ENCODE data around the gene CERS2. TPM values are rescaled to one million over a fixed set of nuclear protein-coding genes. Genes with fewer than 3 reads are reported as not detected.
A peak's percentile ranks its signal among the peaks of the same experiment; 100 is the strongest.

The CERS2 gene
- total and polyA plus RNA-seq, 2 of the 8 experiments (the other 6 are each of a cell fraction or from before 2014, with no cell fraction given), result 216 to 237 TPM

DNA sequence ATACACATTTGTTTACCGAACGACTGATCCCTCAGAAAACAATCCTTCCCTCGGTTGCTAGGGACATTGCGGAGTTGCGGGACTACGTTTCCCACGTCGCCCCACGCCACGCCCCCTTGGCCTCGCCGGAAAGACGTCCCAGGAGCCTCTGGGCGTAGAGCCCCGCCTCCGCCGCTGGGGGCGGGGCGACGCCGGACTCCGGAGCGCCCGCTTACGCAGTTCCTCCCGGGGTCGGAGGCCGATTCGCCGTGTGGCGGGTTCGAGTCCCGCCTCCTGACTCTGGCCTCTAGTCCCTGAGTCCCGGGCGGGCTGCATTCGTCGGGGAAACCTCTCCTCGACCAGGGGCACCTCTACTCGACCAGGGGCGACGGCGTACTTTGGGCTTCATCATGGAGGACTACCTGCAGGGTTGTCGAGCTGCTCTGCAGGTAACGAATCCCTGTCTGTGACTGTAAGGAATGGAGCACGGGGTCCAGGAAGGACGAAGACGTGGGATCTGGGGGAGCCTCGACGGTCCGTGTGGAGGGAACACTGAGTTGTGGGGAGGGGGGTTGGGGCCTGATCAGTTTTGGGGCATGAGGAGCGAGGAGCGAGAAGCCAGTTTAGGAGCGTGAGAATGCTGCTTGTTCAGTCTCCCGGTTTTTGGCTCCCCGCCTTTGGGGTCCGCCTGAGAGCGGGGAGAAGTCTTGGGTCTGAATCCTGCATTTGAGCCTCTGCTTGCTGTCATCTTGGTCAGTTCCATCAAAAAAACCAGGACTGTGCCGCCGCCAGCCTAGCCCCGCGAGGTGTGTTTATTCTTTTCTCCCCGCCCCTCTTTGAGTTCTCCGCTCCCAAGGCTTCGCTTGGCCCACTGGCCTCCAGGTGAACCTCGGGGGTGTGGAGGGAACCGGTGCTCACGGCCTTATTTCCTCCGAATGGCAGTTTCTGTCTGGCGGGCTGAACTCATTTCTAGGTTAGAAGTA lies 33.9 kb upstream of the CERS2 start, which contains the start of gene PRUNE1 (continued):
- no peak for TF ChIP-seq SP2 (IDR thresholded peaks at IDR 0.05; ENCODE audit: low read length)
- TF ChIP-seq JUND (IDR thresholded peaks at IDR 0.05; ENCODE audit: low read length), result 0 out of 2 replicates have a peak, but pooled peaks have one; percentile 18
- TF ChIP-seq, protein P1, sequence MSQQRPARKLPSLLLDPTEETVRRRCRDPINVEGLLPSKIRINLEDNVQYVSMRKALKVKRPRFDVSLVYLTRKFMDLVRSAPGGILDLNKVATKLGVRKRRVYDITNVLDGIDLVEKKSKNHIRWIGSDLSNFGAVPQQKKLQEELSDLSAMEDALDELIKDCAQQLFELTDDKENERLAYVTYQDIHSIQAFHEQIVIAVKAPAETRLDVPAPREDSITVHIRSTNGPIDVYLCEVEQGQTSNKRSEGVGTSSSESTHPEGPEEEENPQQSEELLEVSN (IDR thresholded peaks at IDR 0.05), result peak; percentile 71
- peak; percentile 80 for TF ChIP-seq ASH2L (IDR thresholded peaks at IDR 0.05; ENCODE audit: low read length)
- TF ChIP-seq, protein P2, sequence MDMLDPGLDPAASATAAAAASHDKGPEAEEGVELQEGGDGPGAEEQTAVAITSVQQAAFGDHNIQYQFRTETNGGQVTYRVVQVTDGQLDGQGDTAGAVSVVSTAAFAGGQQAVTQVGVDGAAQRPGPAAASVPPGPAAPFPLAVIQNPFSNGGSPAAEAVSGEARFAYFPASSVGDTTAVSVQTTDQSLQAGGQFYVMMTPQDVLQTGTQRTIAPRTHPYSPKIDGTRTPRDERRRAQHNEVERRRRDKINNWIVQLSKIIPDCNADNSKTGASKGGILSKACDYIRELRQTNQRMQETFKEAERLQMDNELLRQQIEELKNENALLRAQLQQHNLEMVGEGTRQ (IDR thresholded peaks at IDR 0.05; ENCODE audit: low read length), result no peak

Data from H1 (cell line).